Left ventricle myocardium inferior (tissue), 1 donor: ENCODE results near the gene DPH2. TPM values are rescaled to one million over a fixed set of nuclear protein-coding genes. Genes with fewer than 3 reads are reported as not detected.

Experiments
- DNase-seq: peaks from one replicate; pipeline ENCODE4 v3.0.0-alpha.2; 2020
- H3K27ac ChIP-seq: fragments of 200-600 bp; replicated peaks from 2 replicates; pipeline ENCODE4 v1.8.0; 2021
- H3K27me3 ChIP-seq: fragments of 200-600 bp; 2 replicates; pipeline ENCODE4 v1.8.0; 2021; ENCODE audit warnings: low read depth
- H3K36me3 ChIP-seq: fragments of 200-600 bp; 2 replicates; pipeline ENCODE4 v1.8.0; 2021
- H3K4me1 ChIP-seq: fragments of 200-600 bp; 2 replicates; pipeline ENCODE4 v1.8.0; 2021
- H3K4me3 ChIP-seq: fragments of 200-600 bp; 2 replicates; pipeline ENCODE4 v1.8.0; 2021; ENCODE audit warnings: mild to moderate bottlenecking, moderate library complexity
- H3K9me3 ChIP-seq: fragments of 200-600 bp; replicated peaks from 2 replicates; pipeline ENCODE4 v1.8.0; 2021
- CTCF ChIP-seq: fragments of 200-600 bp; IDR thresholded peaks from 2 replicates; pipeline ENCODE4 v1.8.0; 2021; ENCODE audit warnings: antibody characterized with exemption, mild to moderate bottlenecking, borderline replicate concordance
- intact Hi-C: fragments of 100-400 bp; cut with micrococcal nuclease; formaldehyde crosslinking; loops from one replicate; pipeline ENCODE4 v1.11.0; 2022
- total RNA-seq: library from RNA; stranded (reverse); fragmentation: NEBNext Ultra II Directional; extraction: Animal tissue kit (Norgen Biotek cat#: 25700); gene quantifications from one replicate; pipeline ENCODE4 v1.2.1, GENCODE V29; 2021
- donor health status: DM: no; HTN: yes; CAD: no; lungs with severe emphysema.

Gene DPH2
- total RNA-seq, 1 donor from 2014 or later: 18.2 TPM

GRCh38 chr1:43986712-43987111 is 16.9 kb downstream of the DPH2 start:
- H3K9me3 ChIP-seq: no peaks in the 10 kb centered on the region
- no peak overlapping the region for H3K27ac ChIP-seq
- no peak overlapping the region for H3K4me3 ChIP-seq
- intact Hi-C loops: no loop called here
- H3K4me1 ChIP-seq: peaks cover 14% of the 10 kb centered on the region
- no peak for DNase-seq
- peaks cover 4% of the 10 kb centered on the region for H3K36me3 ChIP-seq
- H3K27me3 ChIP-seq: no peaks in the 10 kb centered on the region
- TF ChIP-seq CTCF: no peak

- Histone ChIP-seq H3K27me3 (no peaks in the 10 kb centered on the region), H3K36me3 (no peaks in the 10 kb centered on the region), H3K4me1 (peaks cover 20% of the 10 kb centered on the region), H3K27ac (no peak overlapping the region), H3K4me3 (no peak overlapping the region), H3K9me3 (no peaks in the 10 kb centered on the region)
- intact Hi-C loops: no loop called here
- no peak for DNase-seq
- no peak for TF ChIP-seq CTCF
Measured at GRCh38 chr1:43987159-43987902, 17.5 kb downstream of the DPH2 start.

- intact Hi-C loops: no loop called here
- H3K27me3 ChIP-seq: no peaks in the 10 kb centered on the region
- no peaks in the 10 kb centered on the region for H3K36me3 ChIP-seq
- DNase-seq: no peak
- no peak for TF ChIP-seq CTCF
- H3K4me1 ChIP-seq: peaks cover 20% of the 10 kb centered on the region
- H3K27ac ChIP-seq: peak overlapping the region; percentile 68
- H3K9me3 ChIP-seq: no peaks in the 10 kb centered on the region
- H3K4me3 ChIP-seq: peak overlapping the region; percentile 84
Measured at GRCh38 chr1:43990271-43991199, 20.7 kb downstream of the DPH2 start.

- Histone ChIP-seq H3K4me1 (peaks cover 20% of the 10 kb centered on the region), H3K9me3 (no peaks in the 10 kb centered on the region), H3K27me3 (no peaks in the 10 kb centered on the region), H3K4me3 (peak overlapping the region; percentile 84), H3K27ac (peak overlapping the region; percentile 68), H3K36me3 (no peaks in the 10 kb centered on the region)
- intact Hi-C loops: no loop called here
- no peak for TF ChIP-seq CTCF
- DNase-seq: no peak
Measured at GRCh38 chr1:43991200-43991475, 21.3 kb downstream of the DPH2 start.

GRCh38 chr1:43991476-43992231 is 21.8 kb downstream of the DPH2 start, which contains the start of gene CCDC24:
CCDC24 (plus strand) TSS chr1:43991599; CDS start chr1:43991879, 280 bp downstream.
- Histone ChIP-seq H3K4me3 (peak within 1 kb of the TSS; percentile 84), H3K9me3 (no peaks in the 10 kb centered on the region), H3K4me1 (peaks cover 20% of the 10 kb centered on the region), H3K36me3 (no peaks in the 10 kb centered on the region), H3K27ac (peak within 1 kb of the TSS; percentile 68), H3K27me3 (no peaks in the 10 kb centered on the region)
- intact Hi-C loops: no loop called here
- peak; percentile 19 for TF ChIP-seq CTCF
- peak; percentile 86 for DNase-seq
